ENCODE measurements around the gene EDARADD. TPM values are rescaled to one million over a fixed set of nuclear protein-coding genes. Genes with fewer than 3 reads are reported as not detected.
"Not testable (repeated sequence)": the region's sequence is repeated elsewhere in the genome, so short reads cannot be mapped to it uniquely, and the experiment has no call there.

EDARADD gene
- total RNA-seq, 2 experiments from 2014 or later = 4.8 to 7.0 TPM

GRCh38 chr1:236366681-236367080, 27.4 kb upstream of the EDARADD start:
- DNase-seq; H3K27me3 Mint-ChIP-seq; intact Hi-C loops (cut with micrococcal nuclease); H3K4me3 Mint-ChIP-seq; H3K36me3 Mint-ChIP-seq; H3K9me3 Mint-ChIP-seq; H3K27ac Mint-ChIP-seq; POLR2A ChIA-PET; CTCF ChIA-PET: not testable (repeated sequence)
- peaks cover 14% of the 10 kb centered on the region for H3K4me1 Mint-ChIP-seq (ENCODE audit: low read depth)

GRCh38 chr1:236370420-236370819, 23.7 kb upstream of the EDARADD start:
- peak overlapping the region; percentile 3 for H3K27ac Mint-ChIP-seq
- intact Hi-C loops (cut with micrococcal nuclease) = loop anchor here (1.0 kb wide), 2 partner anchors 26 to 86 kb away; no protein-coding TSS in a partner anchor
- CTCF ChIA-PET = no interaction called here
- H3K9me3 Mint-ChIP-seq = no peaks in the 10 kb centered on the region
- POLR2A ChIA-PET = interaction anchor here (1.1 kb wide), 1 partner anchor 26 kb away, joined by 4 read pairs; no protein-coding TSS in a partner anchor
- peaks cover 20% of the 10 kb centered on the region for H3K4me1 Mint-ChIP-seq (ENCODE audit: low read depth)
- H3K4me3 Mint-ChIP-seq = no peak overlapping the region
- peak; percentile 65 for DNase-seq
- H3K27me3 Mint-ChIP-seq = no peaks in the 10 kb centered on the region
- no peaks in the 10 kb centered on the region for H3K36me3 Mint-ChIP-seq

GRCh38 chr1:236371083-236371482, 23.0 kb upstream of the EDARADD start:
- Mint-ChIP-seq H3K4me1 (ENCODE audit: low read depth) (peaks cover 20% of the 10 kb centered on the region), H3K27me3 (no peaks in the 10 kb centered on the region), H3K27ac (no peak overlapping the region), H3K9me3 (no peaks in the 10 kb centered on the region), H3K4me3 (no peak overlapping the region), H3K36me3 (no peaks in the 10 kb centered on the region)
- DNase-seq = no peak
- intact Hi-C loops (cut with micrococcal nuclease) = no loop called here
- CTCF ChIA-PET = no interaction called here
- POLR2A ChIA-PET = interaction anchor here (1.1 kb wide), 1 partner anchor 25 kb away, joined by 4 read pairs; no protein-coding TSS in a partner anchor

- POLR2A ChIA-PET = interaction anchor here (0.9 kb wide), 1 partner anchor 18 kb away, joined by 3 read pairs; no protein-coding TSS in a partner anchor
These were observed 16.1 kb upstream of the EDARADD start for GRCh38 chr1:236377832-236378535.

GRCh38 chr1:236381565-236382158, 12.4 kb upstream of the EDARADD start:
- ChIA-PET POLR2A (no interaction called here), CTCF (no interaction called here)
- intact Hi-C loops (cut with micrococcal nuclease) = no loop called here
- H3K27me3 Mint-ChIP-seq = peaks cover 3% of the 10 kb centered on the region
- peaks cover 3% of the 10 kb centered on the region for H3K4me1 Mint-ChIP-seq (ENCODE audit: low read depth)
- H3K9me3 Mint-ChIP-seq = peaks cover 21% of the 10 kb centered on the region
- DNase-seq = no peak
- no peak overlapping the region for H3K4me3 Mint-ChIP-seq
- H3K27ac Mint-ChIP-seq = no peak overlapping the region
- no peaks in the 10 kb centered on the region for H3K36me3 Mint-ChIP-seq

More at GRCh38 chr1:236377832-236378535, 16.1 kb upstream of the EDARADD start:
- Mint-ChIP-seq H3K27ac (no peak overlapping the region), H3K9me3 (peaks cover 21% of the 10 kb centered on the region), H3K36me3 (no peaks in the 10 kb centered on the region), H3K4me1 (ENCODE audit: low read depth) (peaks cover 9% of the 10 kb centered on the region), H3K4me3 (no peak overlapping the region), H3K27me3 (peaks cover 3% of the 10 kb centered on the region)
- intact Hi-C loops (cut with micrococcal nuclease) = no loop called here
- CTCF ChIA-PET = interaction anchor here (1.4 kb wide), 1 partner anchor 74 kb away, joined by 3 read pairs; no protein-coding TSS in a partner anchor
- no peak for DNase-seq

GRCh38 chr1:236388332-236388731, 5.8 kb upstream of the EDARADD start:
- no peaks in the 10 kb centered on the region for H3K9me3 Mint-ChIP-seq
- H3K4me1 Mint-ChIP-seq (ENCODE audit: low read depth) = no peaks in the 10 kb centered on the region
- no peak overlapping the region for H3K27ac Mint-ChIP-seq
- no peak for DNase-seq
- CTCF ChIA-PET = no interaction called here
- intact Hi-C loops (cut with micrococcal nuclease) = no loop called here
- POLR2A ChIA-PET = no interaction called here
- H3K36me3 Mint-ChIP-seq = no peaks in the 10 kb centered on the region
- peaks cover 9% of the 10 kb centered on the region for H3K27me3 Mint-ChIP-seq
- H3K4me3 Mint-ChIP-seq = no peak overlapping the region

GRCh38 chr1:236389253-236389652, 4.8 kb upstream of the EDARADD start:
- POLR2A ChIA-PET = no interaction called here
- peaks cover 6% of the 10 kb centered on the region for H3K4me1 Mint-ChIP-seq (ENCODE audit: low read depth)
- H3K9me3 Mint-ChIP-seq = no peaks in the 10 kb centered on the region
- CTCF ChIA-PET = no interaction called here
- no peak overlapping the region for H3K27ac Mint-ChIP-seq
- intact Hi-C loops (cut with micrococcal nuclease) = no loop called here
- H3K27me3 Mint-ChIP-seq = peaks cover 14% of the 10 kb centered on the region
- H3K36me3 Mint-ChIP-seq = no peaks in the 10 kb centered on the region
- H3K4me3 Mint-ChIP-seq = no peak overlapping the region
- DNase-seq = no peak

GRCh38 chr1:236391008-236391407, 3.1 kb upstream of the EDARADD start:
- Mint-ChIP-seq H3K9me3 (no peaks in the 10 kb centered on the region), H3K27me3 (peaks cover 16% of the 10 kb centered on the region), H3K4me1 (ENCODE audit: low read depth) (peaks cover 12% of the 10 kb centered on the region), H3K27ac (no peak overlapping the region), H3K4me3 (no peak overlapping the region), H3K36me3 (no peaks in the 10 kb centered on the region)
- POLR2A ChIA-PET = no interaction called here
- CTCF ChIA-PET = no interaction called here
- intact Hi-C loops (cut with micrococcal nuclease) = no loop called here
- DNase-seq = no peak

- no peak overlapping the region for H3K4me3 Mint-ChIP-seq
- ChIA-PET CTCF (no interaction called here), POLR2A (no interaction called here)
- peaks cover 22% of the 10 kb centered on the region for H3K27me3 Mint-ChIP-seq
- no peak for DNase-seq
- intact Hi-C loops (cut with micrococcal nuclease) = no loop called here
- no peaks in the 10 kb centered on the region for H3K36me3 Mint-ChIP-seq
- H3K27ac Mint-ChIP-seq = no peak overlapping the region
- no peaks in the 10 kb centered on the region for H3K9me3 Mint-ChIP-seq
- peaks cover 22% of the 10 kb centered on the region for H3K4me1 Mint-ChIP-seq (ENCODE audit: low read depth)
These were observed 1.9 kb upstream of the EDARADD start for GRCh38 chr1:236392182-236392581.

GRCh38 chr1:236394879-236395229, 768 bp downstream of the EDARADD start:
- intact Hi-C loops (cut with micrococcal nuclease) = loop anchor here (5.0 kb wide), 1 partner anchor 127 kb away; the partner anchor contains the start of gene LGALS8
- peak overlapping the region; percentile 82 for H3K4me3 Mint-ChIP-seq
- H3K27me3 Mint-ChIP-seq = peaks cover 19% of the 10 kb centered on the region
- peak overlapping the region; percentile 86 for H3K27ac Mint-ChIP-seq
- no peaks in the 10 kb centered on the region for H3K9me3 Mint-ChIP-seq
- CTCF ChIA-PET = interaction anchor here (0.6 to 1.0 kb wide), 2 partner anchors 10 to 327 kb away, joined by 3 read pairs; no protein-coding TSS in a partner anchor
- peaks cover 28% of the 10 kb centered on the region for H3K4me1 Mint-ChIP-seq (ENCODE audit: low read depth)
- no peak for DNase-seq
- no peaks in the 10 kb centered on the region for H3K36me3 Mint-ChIP-seq
- POLR2A ChIA-PET = interaction anchor here (1.3 kb wide), 1 partner anchor 9 kb away, joined by 3 read pairs; no protein-coding TSS in a partner anchor

GRCh38 chr1:236395230-236395946, 1.3 kb downstream of the EDARADD start:
- Mint-ChIP-seq H3K27me3 (peaks cover 20% of the 10 kb centered on the region), H3K27ac (peak overlapping the region; percentile 86), H3K9me3 (no peaks in the 10 kb centered on the region), H3K4me3 (peak overlapping the region; percentile 85), H3K36me3 (no peaks in the 10 kb centered on the region), H3K4me1 (ENCODE audit: low read depth) (peaks cover 32% of the 10 kb centered on the region)
- CTCF ChIA-PET = interaction anchor here (1.0 to 1.9 kb wide), 2 partner anchors 10 to 22 kb away, joined by 3 to 4 read pairs; no protein-coding TSS in a partner anchor
- DNase-seq = peak; percentile 66
- intact Hi-C loops (cut with micrococcal nuclease) = loop anchor here (5.0 kb wide), 1 partner anchor 127 kb away; the partner anchor contains the start of gene LGALS8
- POLR2A ChIA-PET = interaction anchor here (0.6 to 2.0 kb wide), 4 partner anchors 9 to 114 kb away, joined by 3 to 6 read pairs (median 4); partner anchors contain the start of gene ERO1B
